Neuron (in vitro differentiated cells): ENCODE measurements around the gene AMOTL1.
"Not testable (repeated sequence)": the region's sequence is repeated elsewhere in the genome, so short reads cannot be mapped to it uniquely, and the experiment has no call there.

ENCODE experiments used
- H2AFZ ChIP-seq: one replicate; pipeline ENCODE4 v1.6.1; 2013; ENCODE audit warnings: low read depth, mild to moderate bottlenecking, inconsistent platforms, low read length, moderate library complexity
- H3K27me3 ChIP-seq: one replicate; pipeline ENCODE4 v1.6.1; 2013; ENCODE audit warnings: low read length; ENCODE audit not compliant: insufficient read depth
- H3K36me3 ChIP-seq: one replicate; pipeline ENCODE4 v1.6.1; 2013; ENCODE audit warnings: low read length; ENCODE audit not compliant: insufficient read depth
- H3K4me1 ChIP-seq: one replicate; pipeline ENCODE4 v1.6.1; 2013; ENCODE audit warnings: low read length; ENCODE audit not compliant: insufficient read depth
- H3K4me3 ChIP-seq: 2 replicates; pipeline ENCODE4 v1.5.1; 2013; ENCODE audit warnings: mild to moderate bottlenecking, low read length, moderate library complexity
- H3K9me3 ChIP-seq: one replicate; pipeline ENCODE4 v1.6.1; 2013; ENCODE audit warnings: low read length

AMOTL1 gene

DNA sequence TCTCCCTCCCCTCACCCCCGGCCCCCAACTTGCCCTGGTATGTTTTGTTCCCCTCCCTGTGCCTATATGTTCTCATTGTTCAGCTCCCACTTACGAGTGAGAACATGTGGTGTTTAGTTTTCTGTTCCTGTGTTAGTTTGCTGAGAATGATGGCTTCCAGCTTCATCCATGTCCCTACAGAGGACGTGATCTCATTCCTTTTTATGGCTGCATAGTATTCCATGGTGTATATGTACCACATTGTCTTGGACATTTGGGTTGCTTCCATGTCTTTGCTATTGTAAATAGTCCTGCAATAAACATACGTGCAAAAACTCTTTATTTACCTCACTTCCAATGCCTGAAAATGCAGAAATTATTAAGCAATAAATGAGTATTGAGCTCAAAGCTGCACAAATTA is 85.1 kb downstream of the AMOTL1 start:
- not testable (repeated sequence) for H3K9me3 ChIP-seq, H2AFZ ChIP-seq, H3K27me3 ChIP-seq, H3K4me1 ChIP-seq, H3K4me3 ChIP-seq
- H3K36me3 ChIP-seq = peaks cover 83% of the 10 kb centered on the region

DNA sequence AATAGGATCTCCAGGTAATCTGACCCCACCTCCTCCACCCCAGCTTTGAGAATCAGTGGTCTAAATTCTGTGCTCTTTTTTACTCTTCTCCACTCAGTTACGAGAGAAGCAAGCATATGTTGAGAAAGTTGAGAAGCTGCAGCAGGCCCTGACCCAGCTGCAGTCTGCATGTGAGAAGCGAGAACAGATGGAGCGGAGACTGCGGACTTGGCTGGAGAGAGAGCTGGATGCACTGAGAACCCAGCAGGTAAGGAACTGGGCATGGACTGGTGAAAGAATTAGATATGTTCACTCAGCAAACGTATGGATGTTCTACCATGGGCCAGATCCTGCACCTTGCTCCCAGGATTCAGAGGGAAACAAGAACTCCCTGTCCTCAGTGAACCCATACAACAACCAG is 85.7 kb downstream of the AMOTL1 start:
- no peaks in the 10 kb centered on the region for H3K27me3 ChIP-seq
- H3K4me3 ChIP-seq = no peak overlapping the region
- no peak overlapping the region for H2AFZ ChIP-seq
- H3K36me3 ChIP-seq = peaks cover 83% of the 10 kb centered on the region
- H3K9me3 ChIP-seq = peaks cover 4% of the 10 kb centered on the region
- H3K4me1 ChIP-seq = peaks cover 10% of the 10 kb centered on the region

DNA sequence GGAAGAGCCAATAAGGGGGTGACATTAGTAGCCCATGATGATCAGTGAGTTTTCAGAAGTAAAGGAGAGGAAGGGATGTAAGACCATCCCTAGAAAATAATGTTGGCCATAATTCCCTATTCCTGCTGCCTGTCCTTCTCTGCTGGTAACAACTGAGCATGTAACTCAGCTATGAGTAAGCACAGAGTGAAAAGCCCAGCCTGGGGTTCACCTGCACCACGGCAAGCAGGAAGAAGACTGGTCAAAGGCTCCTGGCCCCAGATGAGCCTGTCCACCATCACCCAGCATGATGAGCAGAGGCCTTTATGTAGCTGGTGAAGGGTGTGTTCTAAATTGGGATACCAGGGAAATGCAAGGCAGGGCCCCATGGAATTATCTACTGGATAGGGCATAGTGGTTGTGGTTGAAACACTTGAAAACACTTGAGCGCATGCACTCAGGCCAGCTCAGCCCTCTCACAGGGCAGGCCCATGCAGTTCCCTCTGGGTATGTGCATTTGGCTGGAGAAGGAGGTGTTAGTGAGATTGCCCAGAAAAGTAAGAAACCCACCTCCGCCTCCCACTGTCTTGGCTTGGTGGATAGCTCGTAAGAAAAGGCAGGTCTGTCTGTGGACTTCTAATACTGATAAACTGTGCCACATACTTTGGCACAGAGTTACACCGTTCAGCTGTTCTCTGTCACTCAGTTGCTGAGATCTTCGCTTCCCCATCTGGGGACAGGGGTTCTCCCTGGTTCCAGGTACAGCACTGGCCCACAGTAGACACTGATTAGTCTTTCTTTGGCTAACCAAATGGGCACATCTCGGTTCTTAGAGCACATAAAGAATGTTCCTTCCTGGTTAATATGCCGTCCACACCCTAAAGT is 86.8 kb downstream of the AMOTL1 start:
- Histone ChIP-seq H3K4me3 (no peak overlapping the region), H2AFZ (no peak overlapping the region), H3K36me3 (peaks cover 87% of the 10 kb centered on the region), H3K27me3 (no peaks in the 10 kb centered on the region), H3K4me1 (peaks cover 10% of the 10 kb centered on the region), H3K9me3 (peaks cover 4% of the 10 kb centered on the region)

DNA sequence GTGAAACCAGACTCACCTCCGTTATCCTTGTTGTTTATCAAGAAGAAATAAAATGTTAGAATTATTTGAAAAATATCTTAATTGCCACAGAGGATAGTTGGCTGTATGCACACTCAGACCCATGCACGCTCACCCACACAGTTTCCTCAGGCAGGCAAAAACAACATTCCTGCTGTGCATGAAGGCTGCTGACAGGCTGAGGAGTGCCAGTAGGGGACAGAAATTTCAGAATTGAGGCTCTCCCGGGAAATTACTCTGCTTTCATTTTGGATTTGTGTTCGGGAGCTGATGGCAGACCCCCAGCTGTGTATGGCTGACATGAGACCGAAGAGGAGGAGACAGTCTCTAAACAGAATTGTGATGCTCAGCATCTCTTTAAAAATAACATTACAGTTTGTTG is 87.5 kb downstream of the AMOTL1 start:
- H2AFZ ChIP-seq = no peak overlapping the region
- no peak overlapping the region for H3K4me3 ChIP-seq
- H3K27me3 ChIP-seq = no peaks in the 10 kb centered on the region
- peaks cover 87% of the 10 kb centered on the region for H3K36me3 ChIP-seq
- peaks cover 10% of the 10 kb centered on the region for H3K4me1 ChIP-seq
- H3K9me3 ChIP-seq = peaks cover 4% of the 10 kb centered on the region

DNA sequence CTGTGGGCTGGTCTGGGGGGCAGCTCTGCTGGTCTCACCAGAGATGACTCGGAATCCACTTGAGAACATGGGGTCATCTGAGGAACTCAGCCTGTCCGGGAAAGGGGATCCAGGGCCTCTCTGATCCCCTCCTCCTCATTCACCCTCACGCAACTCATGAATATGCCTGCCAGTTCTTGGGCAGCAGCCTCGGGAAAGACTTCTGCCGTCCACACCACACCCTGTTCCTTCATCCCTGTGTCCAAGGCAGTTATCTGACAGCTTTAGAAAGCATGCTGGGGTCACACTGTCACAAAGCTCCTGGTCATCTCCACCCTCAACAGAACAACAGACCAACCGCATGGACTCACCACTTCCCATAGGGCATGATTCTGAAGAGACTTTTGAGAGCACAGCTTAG is 88.3 kb downstream of the AMOTL1 start:
- Histone ChIP-seq H2AFZ (no peak overlapping the region), H3K36me3 (peaks cover 88% of the 10 kb centered on the region), H3K4me3 (no peak overlapping the region), H3K4me1 (peaks cover 10% of the 10 kb centered on the region), H3K27me3 (no peaks in the 10 kb centered on the region), H3K9me3 (peaks cover 4% of the 10 kb centered on the region)

DNA sequence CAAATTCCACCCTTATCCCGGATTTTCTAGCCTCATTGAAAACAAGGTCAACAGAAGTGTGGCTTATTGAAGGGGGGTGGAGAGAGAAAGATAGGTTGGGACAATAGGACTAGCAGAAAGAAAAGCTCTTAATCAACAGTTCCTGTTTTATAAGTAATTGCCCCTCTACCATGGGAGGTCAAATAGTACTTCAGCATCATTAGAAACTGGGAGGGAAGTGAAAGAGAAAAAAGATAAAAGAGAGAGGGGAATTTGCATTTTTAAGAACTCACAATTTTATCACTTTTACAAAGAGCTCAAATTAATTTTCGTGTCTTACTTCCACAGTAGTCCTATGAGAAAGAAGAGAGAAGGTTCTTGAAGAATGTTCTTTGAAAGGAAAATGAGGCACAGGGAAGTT is 89.2 kb downstream of the AMOTL1 start:
- no peak overlapping the region for H3K4me3 ChIP-seq
- H2AFZ ChIP-seq = no peak overlapping the region
- peaks cover 10% of the 10 kb centered on the region for H3K4me1 ChIP-seq
- peaks cover 4% of the 10 kb centered on the region for H3K9me3 ChIP-seq
- H3K27me3 ChIP-seq = no peaks in the 10 kb centered on the region
- H3K36me3 ChIP-seq = peaks cover 85% of the 10 kb centered on the region

DNA sequence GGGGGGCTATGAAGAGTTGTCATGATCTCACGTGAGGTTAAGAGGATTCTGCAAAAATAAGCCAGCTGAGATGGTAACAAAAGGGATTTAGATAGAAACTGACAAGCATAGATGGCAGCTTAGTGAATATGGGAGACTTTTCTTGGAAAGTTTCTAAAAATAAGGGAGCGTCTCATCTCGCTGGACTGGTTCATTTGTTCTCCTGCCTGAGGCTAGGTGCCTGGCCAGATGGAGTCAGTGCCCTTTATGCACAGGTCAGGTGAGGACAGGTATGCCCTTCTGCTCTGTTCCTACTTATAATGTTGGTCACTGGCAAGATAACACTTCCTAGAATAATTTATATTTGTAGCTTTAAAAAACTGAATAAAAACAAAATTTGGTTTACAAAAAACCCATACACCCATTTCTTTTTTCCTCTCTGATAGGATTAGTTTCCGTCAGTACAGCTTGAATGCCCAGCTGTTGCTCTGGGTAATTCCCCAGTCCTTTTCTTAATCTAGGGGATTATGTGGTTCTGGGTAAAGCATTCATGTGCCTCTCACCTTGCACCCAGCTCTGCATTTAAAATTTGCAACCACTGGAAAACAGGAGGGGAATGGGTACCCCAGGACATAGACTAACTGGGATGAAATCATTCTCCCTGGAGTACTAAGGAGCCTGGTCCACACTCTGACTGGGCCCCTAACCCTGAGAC is 90.0 kb downstream of the AMOTL1 start:
- peaks cover 10% of the 10 kb centered on the region for H3K4me1 ChIP-seq
- H3K9me3 ChIP-seq = peaks cover 4% of the 10 kb centered on the region
- no peaks in the 10 kb centered on the region for H3K27me3 ChIP-seq
- H2AFZ ChIP-seq = no peak overlapping the region
- H3K36me3 ChIP-seq = peaks cover 79% of the 10 kb centered on the region
- H3K4me3 ChIP-seq = no peak overlapping the region

DNA sequence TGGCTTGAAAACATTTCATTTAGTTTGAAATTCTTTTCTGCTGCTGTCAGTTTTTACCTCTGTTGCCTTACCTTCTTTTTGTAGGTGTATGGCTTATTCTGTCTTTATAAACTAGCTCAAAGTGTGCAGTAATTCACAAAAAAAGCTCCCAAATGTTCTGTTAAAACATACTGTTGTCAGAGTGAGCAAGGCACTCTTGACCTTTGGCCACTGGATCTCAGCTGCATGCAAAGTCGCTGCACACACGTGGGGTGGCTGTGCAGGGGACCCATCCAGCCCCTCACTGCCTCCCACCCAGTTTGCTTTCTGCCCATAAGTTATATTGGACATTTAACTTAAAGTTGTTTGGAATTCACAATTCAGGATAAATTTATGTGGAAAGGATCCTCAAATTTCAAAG is 92.2 kb downstream of the AMOTL1 start:
- no peaks in the 10 kb centered on the region for H3K9me3 ChIP-seq
- H3K27me3 ChIP-seq = no peaks in the 10 kb centered on the region
- no peak overlapping the region for H3K4me3 ChIP-seq
- no peak overlapping the region for H2AFZ ChIP-seq
- peaks cover 10% of the 10 kb centered on the region for H3K4me1 ChIP-seq
- peaks cover 72% of the 10 kb centered on the region for H3K36me3 ChIP-seq

DNA sequence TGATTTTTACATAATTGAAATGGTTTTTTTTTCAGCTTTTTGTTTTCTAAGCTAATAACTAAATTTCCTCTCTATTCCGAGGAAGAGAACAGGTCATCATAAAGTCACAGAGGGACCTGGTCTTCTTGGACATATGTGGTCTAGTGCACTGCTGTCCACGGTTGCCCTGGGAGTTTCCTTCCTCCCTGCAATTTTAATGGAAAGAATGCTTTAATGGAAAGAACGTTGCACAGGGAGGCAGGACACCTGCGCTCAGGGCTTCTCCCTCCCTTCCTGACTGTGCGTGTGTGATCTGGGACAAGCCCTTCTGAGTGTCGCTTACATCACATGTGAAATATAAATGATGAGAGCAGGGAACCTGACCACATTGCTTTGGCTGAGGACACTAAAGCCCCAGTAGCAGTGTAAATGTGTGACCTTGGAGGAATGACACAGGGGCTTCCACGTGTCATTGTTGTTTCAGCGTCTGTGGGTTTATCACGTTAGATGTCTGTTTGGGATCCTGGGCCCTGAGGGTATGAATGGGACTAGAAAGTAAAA is 93.2 kb downstream of the AMOTL1 start:
- Histone ChIP-seq H2AFZ (no peak overlapping the region), H3K4me1 (peaks cover 4% of the 10 kb centered on the region), H3K36me3 (peaks cover 75% of the 10 kb centered on the region), H3K9me3 (no peaks in the 10 kb centered on the region), H3K27me3 (no peaks in the 10 kb centered on the region), H3K4me3 (no peak overlapping the region)

DNA sequence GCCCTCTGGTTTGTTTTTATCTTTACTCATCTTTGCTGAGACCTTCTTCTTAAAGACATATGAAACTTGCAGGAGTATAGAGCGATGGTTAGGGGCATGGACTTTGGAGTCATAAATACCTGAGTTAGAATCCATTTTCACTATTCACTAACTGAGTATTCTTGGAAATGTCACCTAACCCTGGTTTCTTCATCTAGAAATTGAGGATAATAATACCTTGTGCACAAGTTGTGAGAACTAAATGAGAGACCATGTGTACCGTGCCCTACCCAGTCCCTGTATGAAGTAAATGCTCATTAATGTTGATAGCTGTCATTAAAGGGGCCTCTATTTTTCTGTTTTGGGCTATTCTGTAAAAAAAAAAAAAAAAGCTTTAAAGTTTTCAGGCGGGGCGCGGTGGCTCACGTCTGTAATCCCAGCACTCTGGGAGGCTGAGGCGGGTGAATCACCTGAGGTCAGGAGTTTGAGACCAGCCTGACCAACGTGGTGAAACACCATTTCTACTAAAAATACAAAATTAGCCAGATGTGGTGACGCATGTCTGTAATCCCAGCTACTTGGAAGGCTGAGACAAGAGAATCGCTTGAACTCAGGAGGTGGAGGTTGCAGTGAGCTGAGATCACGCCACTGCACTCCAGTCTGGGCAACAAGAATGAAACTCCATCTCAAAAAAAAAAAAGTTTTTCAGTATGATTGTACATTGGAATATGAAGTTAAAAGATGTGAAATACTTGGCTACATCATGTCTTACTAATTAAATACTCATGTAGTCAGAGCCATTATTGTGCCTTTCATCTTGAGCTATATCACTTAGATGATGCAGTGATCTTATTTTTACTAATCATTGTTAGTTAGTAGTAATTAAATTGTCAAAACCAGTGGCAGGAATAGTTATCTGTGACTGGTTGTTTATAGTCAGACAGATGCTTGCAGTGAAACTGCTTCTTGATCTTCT is 95.0 kb downstream of the AMOTL1 start:
- Histone ChIP-seq H3K36me3 (peaks cover 78% of the 10 kb centered on the region), H3K4me3 (no peak overlapping the region), H2AFZ (no peak overlapping the region), H3K4me1 (no peaks in the 10 kb centered on the region), H3K9me3 (no peaks in the 10 kb centered on the region), H3K27me3 (no peaks in the 10 kb centered on the region)

DNA sequence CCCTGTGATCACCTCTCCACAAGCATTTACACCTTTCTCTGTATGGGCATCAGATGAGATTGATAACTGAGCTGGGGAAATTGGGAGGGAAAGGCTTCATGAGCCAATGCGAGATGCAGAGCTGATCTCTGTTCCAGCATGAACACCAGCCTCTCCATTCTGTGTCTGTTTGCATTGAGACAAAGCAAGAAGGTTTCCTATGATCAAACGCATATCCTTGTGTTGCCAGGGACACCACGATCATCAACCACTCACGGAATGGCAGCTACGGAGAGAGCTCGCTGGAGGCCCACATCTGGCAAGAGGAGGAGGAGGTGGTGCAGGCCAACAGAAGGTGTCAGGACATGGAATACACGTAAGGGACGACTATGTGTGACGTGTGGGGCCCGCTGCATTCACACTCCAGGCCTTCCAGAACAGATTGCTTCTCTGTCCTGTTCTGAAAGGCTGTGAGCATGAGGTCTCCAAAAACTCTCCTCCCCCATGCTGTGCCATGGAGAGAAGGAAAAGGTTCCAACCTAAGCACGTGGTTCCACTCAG is 96.4 kb downstream of the AMOTL1 start:
- Histone ChIP-seq H3K27me3 (no peaks in the 10 kb centered on the region), H3K36me3 (peaks cover 80% of the 10 kb centered on the region), H2AFZ (no peak overlapping the region), H3K4me1 (no peaks in the 10 kb centered on the region), H3K4me3 (no peak overlapping the region), H3K9me3 (no peaks in the 10 kb centered on the region)

DNA sequence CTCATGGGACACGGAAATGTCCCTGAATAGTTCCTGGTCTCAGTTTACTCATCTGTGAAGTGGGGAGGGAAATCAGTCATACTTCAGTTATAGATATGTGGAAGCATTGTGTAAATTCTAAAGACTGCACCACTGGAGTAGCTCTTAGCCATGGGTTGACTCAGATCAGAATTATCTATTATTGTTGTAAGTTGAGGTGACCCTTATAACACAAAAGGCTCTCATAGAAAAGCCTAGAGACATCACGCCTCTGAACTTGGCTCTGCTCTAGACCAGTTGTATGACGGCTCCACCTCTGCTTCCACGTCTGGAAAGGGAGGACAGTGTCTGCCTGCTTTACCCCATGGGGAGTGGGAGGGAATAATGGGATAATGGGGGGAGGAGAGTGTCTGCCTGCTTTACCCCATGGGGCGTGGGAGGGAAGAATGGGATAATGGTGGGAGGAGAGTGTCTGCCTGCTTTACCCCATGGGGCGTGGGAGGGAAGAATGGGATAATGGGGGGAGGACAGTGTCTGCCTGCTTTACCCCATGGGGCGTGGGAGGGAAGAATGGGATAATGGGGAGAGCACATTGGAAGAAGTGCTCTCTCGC is 98.2 kb downstream of the AMOTL1 start:
- H2AFZ ChIP-seq = no peak overlapping the region
- no peaks in the 10 kb centered on the region for H3K4me1 ChIP-seq
- H3K27me3 ChIP-seq = no peaks in the 10 kb centered on the region
- H3K4me3 ChIP-seq = no peak overlapping the region
- H3K36me3 ChIP-seq = peaks cover 80% of the 10 kb centered on the region
- no peaks in the 10 kb centered on the region for H3K9me3 ChIP-seq
